Fibroblast of upper back skin (primary cell): ENCODE data around the gene CYP19A1.

Experiments
- DNase-seq: peaks from one replicate; pipeline ENCODE4 v3.0.0-alpha.2; 2013

Gene CYP19A1

DNA sequence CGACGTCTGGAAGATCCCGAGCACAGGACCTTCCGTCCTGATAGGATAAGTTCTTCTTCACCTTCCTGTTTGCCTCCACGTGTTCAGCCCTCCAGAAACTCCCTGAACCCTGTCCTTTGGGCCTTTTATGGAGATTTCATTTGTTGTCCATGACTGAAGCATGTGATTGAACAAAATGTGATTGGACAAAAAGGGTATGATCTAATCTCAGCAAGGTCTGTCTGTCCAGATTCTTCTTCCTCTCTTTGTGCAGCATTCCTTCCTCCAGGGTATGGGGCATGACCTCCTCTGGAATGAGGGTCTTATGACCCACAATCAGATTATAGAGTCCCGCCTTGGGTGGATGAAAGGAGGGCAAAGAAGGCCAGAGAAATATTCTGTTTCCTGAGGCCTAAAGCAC lies at the start of gene CYP19A1:
TSS of gene CYP19A1 (minus strand) at position 101 of the 400 bp plus-strand sequence. CDS start 95,684 bp downstream, outside the sequence.
- no peak for DNase-seq

DNA sequence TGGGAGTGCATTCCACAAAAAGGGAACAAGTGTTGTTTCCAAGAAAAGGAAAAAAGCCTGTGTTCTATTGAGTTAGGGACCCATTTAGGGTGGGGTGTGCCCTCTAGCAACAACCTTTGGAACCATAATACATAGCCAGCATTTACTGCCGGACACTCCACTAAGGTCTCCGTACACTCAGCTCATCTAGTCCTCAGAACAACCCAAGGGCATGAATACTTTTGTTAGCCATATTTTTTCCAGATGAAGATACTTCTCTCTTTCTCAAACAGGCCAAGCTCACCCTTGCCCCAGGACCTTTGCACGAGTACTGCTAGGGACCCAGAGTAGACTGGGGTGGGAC lies 49.3 kb upstream of the CYP19A1 start:
- no peak for DNase-seq

DNA sequence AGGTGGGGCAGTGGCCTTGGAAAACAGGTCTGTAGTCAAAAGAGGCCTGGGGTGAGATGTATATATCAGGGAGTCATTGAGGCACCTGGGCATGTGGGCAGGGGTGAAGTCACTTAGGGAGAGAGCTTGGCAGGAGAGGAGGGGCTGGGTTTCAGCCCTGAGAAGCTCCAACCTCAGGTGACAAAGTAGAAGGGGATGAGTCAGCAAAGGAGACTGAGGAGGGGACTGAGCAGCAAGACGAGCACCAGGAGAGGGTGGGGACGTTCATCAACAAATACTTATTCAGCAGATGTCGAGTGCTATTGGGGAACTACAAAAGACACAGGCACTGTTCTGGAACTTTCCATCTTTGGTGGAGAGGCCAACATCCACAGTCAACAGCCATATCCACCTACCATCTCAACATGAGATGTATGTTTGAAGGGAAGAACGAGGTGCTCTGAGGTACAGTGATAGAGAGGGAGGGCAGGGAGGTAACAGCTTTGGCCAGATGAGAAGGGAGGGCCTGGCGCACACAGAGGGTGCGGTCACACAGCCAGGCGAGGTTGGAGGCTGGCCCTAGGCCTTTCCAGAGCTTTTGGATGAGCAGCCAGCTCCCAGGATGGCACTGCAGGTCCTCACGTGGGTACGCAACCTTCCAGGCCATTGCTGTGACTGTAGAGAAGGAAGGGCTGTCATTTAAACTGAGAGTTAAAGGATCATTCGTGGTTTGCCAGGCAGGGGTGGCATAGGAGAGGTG lies 48.7 kb upstream of the CYP19A1 start:
- DNase-seq, result no peak

DNA sequence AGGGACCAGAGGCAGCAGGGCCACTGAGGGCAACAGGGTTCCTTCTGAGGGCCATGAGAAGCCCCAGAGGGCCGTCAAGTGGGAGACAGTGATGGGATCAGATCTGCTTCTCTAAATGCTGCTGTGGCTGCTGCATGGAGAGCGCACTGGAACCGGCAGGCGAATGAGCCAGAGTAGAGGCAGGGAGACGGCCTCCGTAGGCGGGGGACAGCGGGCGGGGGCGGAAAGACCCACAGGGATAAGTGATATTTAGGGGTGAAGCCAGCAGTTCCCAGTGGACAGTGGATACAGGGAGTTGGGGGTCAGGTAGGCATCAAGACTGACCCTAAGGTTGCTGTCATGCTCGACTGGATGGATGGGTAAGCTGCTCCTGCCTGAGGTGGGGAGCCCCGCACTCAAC lies 48.1 kb upstream of the CYP19A1 start:
- no peak for DNase-seq

DNA sequence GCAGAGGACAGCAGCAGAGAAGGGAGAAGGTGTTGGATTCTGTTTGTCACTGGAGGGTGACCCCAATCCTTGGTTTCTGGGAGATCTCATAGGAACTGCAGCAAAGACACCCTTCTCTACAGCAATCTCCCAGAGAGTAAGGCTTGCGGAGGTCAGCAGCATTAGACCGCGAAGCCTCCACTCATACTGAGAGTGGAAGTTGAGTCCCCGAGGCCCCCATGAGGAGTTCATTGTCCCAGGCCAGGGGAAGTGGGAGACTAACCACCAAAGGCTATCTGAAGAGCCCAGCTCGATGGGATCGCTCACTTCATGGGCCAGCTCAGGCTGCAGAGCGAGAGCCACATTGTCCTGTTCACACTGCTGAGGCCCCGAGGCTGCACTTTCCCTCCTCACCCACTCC lies 47.6 kb upstream of the CYP19A1 start:
- no peak for DNase-seq

DNA sequence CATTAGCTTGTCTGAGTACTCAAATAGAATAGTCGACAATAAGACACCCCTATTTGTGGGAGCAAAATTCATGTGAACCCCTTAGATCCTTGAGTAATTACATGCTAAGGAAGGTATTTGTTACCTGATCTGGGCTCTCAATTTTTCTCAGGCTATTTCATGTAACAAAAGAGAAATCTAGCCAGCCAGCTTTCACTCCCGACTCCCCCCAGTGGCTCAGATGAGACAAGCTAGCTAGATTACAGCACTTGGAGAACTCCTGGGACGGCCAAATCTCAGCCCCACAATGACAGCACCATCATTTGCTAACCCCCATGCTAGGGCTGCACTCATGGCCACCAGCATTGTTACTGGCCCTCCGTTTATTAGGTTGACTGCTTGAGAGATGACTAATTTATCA lies 44.4 kb upstream of the CYP19A1 start:
- DNase-seq, result peak; percentile 62

DNA sequence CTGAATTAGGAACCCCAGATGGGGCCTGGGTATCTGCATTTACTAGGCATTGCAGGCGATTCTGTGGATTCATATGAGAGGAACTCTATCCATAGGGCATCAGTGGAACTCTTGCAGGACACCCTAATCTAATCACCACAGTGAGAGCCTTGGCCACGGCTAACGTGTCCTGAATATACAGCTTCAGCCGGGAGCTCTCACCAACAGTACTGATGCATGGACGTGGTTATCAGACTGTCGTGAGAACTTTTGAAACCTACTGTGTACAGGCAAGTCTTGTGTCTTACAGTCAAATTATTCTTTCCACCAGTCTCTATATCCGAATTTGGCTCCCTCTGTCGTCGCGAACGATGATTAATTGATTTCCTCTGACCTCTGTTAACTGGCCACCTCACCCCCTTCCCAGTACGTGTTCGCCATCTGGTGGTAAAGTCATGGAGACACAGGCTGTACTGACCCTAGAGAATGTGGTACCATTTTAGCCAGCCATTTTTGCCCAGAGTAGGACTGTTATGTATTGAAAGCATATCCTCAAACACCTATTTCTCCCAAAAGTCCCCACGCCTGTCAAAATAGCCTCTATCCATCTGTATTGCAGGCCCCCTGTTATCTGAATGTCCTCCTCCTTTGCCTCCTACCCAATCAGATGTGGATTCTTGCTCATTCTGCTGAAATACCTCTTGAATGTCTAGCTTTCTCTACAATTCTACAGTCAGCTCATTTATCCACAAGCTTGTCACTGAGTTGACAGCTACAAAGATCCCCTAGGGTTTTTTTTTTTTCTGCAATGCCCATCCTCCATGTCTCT lies 42.8 kb upstream of the CYP19A1 start:
- DNase-seq, result peak; percentile 80

DNA sequence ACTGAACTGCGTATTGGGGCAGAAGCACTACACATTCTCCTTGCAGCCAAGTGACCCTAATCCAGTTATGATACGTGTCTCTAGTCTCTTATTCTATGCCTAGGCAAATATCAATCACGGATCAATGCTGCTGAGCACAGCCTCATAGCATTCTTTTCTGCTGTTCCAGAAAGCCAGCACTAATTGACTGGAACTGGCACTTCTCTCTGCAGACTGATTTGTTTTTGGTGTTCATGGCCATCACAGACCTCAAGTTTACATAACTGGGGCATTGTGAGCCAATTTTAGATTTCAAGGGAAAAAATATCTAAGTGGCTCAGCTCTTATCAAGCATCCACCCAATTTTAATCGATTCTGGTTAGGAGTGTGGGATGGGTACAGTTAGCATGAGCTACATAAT lies 41.0 kb upstream of the CYP19A1 start:
- no peak for DNase-seq

DNA sequence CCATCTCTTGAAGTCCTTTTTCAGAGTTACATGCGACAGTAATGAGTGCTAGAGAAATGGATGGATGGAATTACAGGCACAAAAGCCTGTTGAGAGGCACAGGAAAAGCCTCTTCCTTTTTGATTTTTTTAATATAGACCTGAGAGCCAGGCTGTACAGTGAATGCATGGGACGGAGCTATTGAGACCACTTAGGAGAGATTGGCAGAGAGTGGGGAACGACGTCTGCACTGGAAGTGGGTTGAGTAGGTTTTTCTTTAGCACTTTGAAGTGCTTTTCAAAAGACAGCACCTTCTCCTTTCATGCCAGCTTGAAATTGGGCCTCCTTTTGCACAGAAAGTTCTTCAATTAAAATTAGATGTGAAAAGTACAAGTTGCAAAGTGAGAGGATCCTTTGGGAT lies 40.0 kb upstream of the CYP19A1 start:
- DNase-seq, result no peak

DNA sequence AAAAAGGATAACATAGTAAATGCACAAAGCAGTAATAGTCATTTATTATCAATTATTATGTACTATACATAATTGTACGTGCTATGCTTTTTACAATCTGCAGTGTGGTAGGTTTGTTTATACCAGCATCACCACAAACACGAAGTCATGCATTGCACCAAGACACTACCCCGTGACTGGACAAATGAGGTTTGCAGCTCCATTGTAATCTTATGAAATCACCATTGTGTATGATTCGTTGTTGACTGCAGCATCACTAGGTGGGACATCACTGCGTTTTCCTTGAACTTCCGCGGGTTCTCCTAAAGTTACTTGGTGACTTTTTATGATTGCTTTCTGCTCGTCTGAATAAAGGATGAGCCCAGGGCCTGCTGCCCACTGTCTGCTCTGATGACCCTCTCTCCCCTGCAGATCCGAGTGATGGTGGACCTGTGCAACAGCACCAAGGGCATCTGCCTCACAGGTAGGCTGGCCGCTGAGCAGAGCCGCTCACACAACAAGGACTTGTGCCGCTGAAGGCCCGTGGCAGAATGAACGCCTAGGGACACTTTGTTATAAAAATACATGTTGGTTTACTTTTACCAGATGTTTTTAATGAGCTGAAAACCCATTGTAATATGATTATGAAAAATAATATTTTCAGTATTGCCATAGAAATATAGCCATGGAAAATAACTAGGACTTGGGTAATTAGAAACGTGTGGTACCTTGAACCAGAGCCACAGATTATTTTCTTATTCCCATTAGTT lies 38.8 kb upstream of the CYP19A1 start:
- DNase-seq, result peak; percentile 41

DNA sequence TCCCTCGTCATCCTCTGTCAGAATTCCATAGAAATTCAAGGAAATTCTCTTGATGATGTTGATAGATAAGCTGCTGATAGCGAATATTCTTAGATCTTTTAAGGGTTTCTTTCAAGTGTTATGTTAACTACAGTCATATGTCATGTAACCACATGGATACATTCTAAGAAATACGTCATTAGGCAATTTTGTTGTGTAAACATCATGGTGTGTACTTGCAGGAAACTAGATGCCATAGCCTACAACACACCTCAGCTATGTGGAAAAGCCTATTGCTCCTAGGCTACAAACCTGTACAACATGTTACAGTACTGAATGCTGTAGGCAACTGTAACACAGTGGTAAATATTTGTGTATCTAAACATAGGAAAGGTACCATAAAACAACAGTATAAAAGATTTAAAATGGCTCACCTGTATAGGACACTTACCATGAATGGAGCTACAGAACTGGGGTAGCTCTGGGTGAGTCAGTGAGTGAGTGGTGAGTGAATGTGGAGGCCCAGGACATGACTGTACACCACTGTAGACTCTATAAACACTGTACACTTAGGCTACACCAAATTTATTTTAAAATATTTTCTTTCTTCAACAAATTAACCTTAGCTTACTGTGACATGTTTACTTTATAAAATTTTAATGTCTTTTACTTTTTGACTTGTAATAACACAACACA lies 37.7 kb upstream of the CYP19A1 start:
- DNase-seq, result peak; percentile 26

DNA sequence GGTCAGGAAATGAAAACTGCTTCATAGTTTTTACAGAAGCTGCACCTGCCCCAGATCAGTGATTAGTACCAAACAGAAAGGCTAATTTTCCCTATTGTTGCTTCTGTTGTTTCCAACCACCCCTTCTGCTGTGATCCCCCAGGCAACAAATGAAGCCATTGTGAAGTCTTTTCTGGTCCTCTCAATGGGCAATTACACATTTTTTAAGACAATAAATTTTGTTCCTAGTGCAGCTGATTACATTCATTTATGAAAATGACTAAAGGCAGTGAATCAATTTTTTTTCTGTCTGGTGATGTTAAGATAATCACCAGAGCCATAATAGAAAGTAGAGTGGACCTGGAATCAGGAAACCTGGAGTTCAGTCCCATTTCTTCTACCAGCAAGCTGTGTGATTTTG lies 35.7 kb upstream of the CYP19A1 start:
- DNase-seq, result no peak

DNA sequence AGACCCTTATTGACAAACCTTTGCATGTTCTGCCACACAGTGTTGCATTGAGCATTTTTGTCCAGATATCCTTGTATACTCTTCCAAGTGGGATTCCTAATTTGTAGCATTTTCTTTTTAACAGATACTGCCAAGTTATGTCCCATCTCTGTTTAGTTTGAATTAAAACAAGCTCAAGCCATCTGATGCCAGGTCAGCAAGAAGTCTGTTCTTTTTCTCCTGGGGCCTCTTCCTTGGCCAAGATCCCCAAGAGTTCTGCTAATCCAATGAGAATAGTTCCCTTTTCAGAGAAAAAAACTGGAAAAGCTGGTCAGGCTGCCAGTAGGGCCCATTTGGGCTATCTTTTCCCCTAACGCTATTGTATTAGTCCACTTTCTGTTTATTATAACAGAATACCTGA lies 32.9 kb upstream of the CYP19A1 start:
- DNase-seq, result no peak

DNA sequence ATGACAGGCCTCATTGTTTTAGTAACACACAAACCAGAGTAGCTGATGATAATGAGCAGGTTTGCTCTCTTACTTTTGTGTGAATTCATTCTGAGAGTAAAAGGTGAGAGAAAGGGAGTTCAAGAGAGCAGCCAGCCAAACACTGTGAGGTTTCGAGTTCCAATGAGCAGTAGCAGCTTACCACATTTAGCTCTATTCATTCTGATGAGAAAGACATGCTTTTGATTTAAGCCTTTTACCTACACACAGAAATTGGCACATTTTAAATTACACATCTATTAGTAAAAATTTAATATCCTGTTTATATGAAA lies 31.0 kb upstream of the CYP19A1 start:
- DNase-seq, result no peak

DNA sequence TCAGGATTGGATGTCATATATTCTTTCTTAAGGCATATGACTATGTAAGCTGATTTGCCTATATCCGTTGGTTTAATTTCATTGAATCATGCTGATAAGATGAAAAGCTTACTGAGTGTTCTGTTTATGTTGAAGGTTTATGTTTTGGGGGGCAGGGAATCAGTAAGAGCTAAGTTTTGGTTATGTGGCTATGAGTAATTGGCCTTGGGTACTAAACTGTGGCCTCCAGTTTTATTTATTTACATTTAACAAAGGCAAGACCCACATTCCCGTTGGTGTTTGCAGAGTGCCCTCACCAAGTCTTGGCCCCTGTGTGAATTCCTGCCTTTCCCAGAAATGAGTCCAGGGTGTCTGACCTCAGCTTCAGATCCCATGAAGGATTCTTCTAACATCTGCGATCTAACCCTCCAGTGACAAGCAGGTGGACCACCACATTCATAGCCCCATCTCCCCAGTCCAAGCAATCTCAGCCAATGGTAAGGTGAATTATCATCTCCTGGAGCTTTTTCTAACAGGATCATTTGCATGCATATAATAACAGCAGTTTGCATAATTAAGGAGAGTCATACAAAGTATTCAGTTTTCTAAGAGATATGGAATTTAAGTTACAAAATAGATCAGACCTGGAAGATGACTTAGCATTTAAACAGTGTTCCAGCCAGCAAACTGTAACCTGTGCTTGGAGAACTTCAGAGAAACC lies 30.5 kb upstream of the CYP19A1 start:
- DNase-seq, result peak; percentile 24

DNA sequence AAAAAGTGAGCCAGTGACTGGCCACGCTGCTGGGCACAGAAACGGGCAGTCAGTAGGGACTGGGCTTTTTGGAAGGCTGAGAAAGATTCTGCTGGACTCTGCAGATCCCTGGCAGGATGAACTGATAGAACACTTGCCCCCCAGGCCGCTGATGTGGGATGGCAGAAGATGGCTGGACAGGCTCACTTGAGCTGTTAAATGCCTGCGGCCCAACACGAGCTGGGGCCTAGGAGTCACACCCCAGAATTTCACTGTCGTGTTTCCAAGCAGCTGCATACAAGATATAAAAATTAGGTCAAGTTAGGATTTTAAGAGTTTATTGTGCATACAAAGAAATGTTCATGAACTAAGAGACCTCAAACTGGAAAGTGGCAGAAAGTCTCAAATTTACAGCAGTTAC lies 29.9 kb upstream of the CYP19A1 start:
- no peak for DNase-seq

DNA sequence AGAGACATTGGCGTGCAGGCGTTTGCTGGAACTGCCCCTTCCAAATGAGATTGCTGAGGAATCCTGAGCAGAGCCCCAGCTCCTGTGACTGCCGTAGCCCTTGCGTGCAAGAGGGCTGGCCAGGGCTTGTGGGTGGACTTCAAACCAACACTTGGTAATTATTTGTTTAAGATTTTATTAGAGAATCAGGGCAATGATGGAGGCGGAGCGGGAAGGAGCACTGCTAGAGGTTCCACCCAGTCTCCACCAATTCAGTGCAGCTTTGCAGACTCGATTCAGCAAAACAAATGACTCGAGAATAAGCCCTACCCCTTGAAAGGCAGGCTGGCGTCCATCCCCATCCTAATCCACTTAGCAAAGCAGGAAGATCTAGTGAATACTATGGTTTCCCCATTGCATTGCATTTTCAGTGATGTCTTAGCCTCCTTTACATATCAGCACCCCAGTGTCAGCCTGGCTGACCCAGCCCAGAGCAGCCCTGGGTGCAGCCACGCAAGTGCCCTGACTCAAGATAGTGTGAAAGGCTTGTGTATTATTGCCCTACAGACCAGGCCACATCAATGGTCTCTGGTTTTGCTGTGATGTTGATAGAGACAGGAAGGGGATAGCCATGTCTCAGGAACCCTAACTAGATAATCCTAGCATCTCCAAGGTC lies 29.1 kb upstream of the CYP19A1 start:
- no peak for DNase-seq

DNA sequence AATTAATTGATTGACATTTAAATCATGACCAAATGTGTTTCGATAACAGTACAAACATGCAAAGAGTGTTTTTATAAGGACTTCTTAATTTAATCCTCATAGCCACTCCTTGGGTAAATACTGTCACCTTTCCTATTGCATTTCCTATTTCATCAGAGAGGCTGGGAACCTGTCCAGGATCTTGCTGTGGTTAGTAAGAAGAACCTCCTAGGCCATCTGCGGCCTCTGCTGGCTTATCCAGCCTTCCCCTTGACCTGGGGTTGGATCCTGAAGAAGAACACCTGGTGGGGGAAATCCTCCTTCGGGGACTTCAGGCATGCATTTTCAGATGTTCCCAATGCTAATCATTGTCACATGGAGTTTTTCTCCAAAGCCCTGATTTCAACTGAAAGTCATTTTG lies 28.5 kb upstream of the CYP19A1 start:
- DNase-seq, result peak; percentile 52

DNA sequence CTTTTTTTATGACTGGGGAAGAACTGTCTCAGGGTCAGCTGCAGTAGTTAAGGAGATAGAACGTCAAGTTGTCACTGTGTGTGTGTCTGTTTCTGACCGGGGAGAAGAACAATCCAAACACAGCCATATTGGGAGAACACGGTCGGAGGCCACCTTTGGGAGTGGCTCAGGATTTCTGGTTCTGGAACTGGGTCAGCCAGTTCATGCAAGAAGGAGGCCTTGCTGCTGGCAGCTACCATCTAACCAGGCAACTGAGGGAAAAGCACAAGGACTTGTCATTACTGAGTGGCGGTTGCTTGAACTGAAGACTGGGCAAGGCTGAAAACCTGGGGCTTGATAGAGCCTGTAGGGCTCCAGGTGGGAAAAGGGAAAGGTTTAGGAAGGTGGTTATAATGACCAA lies 27.7 kb upstream of the CYP19A1 start:
- DNase-seq, result no peak

DNA sequence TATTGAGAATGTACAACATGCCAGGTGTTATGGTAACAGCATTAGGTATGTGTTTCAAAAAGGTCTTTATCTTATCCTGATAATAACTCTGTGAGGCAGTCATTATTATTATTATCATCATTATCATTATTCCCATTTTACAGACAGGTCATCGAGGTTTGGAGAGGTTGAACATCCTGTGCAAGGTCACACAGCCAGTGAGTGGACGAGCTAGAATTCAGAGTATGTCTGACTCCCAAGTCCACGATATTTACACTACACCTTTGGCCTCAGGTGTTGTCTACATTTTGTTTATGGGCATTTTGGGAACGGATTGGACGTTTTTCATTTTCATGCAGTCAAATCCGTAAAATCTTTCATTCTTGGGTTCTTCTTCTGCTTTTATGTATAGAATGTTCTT lies 27.0 kb upstream of the CYP19A1 start:
- no peak for DNase-seq

DNA sequence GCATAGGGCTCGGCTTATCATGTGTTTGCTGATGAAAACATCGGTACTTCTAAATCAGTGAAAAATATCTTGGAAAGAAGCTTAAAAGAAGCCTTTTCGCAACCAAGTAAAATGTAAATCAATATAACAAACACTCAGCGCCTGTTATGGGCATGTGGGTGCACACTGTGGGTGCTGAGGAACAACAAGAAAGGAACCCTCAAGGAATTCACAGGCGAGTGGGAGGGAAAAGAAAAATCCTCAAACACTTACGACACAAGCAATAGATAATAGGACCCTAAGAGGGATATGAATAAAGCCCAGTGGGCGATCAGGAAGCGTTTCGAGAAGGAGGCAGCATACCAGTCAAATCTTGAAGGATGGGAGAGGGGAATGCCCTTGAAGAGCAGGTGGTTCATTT lies 25.0 kb upstream of the CYP19A1 start:
- no peak for DNase-seq

DNA sequence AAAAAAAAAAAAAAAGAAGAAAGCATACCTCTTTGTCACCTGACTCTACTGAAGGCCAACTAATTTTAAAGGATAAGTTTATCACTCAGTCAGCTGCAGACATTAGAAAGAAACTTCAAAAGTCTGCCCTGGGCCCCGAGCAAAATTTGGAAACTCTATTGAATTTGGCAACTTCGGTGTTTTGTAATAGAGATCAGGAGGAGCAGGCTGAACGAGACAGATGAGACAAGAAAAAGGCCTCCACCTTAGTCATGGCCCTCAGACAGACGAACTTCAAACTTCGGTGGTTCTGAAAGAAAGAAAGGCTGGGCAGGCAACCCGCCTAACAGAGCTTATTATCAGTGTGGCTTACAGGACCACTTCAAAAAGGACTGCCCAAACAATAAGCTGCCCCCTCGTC lies 21.6 kb upstream of the CYP19A1 start:
- DNase-seq, result no peak
